ENCODE data around the gene PLEKHF1. TPM values are rescaled to one million over a fixed set of nuclear protein-coding genes. Genes with fewer than 3 reads are reported as not detected.
"Not testable (repeated sequence)": the region's sequence is repeated elsewhere in the genome, so short reads cannot be mapped to it uniquely, and the experiment has no call there.

The PLEKHF1 gene
- total and polyA plus RNA-seq, 7 donors, result 1.2 to 34.6 (median 19.4) TPM

DNA sequence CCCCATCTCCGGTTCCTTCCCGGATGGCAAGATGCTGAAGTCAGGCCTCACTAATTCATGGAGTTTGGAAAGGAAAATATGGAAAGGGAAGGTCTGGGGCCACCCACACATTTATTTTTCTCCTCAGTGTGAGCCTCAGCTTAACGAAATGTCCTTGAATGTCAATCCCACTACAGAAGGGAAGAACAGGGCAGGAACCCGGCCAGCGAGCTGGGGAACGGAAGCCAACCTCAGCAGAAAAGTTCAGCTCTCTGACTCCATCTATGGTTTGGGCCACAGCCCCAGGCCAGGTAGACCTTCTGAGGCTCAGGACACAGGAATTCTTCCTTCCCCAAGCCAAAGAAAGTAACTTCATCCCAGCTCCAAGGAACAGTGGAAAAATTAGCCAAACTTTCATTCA lies 41.4 kb downstream of the PLEKHF1 start:
- peaks cover 0 to 15% (median 0%) of the 10 kb centered on the region in 4 donors for H3K4me1 ChIP-seq
- WGBS, 2 donors, result 95 to 96% methylated on average over 6 of the region's 6 CpGs

DNA sequence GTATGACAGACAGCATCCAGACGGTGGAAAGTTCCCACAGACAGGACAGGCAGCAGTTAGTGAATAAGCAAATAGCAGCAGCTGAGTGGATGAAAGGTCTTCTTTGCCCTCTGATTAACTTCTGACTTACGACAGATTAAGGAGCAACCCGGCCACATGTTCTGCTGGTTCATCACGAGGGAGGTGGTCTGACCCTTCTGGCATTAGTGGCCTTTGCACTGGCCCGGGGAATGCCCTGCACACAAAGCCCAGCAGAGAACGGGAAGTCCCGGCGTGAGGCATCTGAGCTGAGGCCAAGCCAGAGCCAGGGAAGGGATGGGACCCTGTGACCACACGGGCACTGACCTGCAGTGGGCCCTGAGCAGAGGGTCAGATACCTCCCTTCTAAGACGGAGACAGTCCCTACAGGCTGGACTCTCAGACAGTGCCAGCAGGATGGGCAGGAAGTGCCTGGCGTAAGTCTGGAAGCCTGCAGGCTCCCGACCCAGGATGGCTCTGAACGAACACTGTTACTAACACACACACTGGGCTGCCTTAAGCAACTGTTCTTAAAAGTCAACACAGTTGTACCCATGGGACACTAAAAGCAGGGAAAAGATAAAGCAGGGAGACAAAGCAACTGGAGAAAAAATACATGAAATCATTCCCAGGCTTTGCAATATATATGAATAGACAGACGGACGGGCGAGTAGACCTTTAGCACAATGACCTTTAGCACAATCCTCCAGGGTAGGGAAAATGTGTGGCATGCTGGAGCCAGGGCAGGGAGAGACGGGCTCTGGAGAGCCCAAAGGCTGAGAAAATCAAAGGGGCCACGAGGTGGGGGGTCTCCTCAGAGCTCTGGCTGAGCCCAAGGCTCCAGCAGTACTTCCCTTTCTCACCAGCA lies 43.5 kb downstream of the PLEKHF1 start:
- Histone ChIP-seq H3K27ac (no peak overlapping the region), H3K9me3 (no peaks in the 10 kb centered on the region), H3K36me3 (peaks cover 0 to 53% (median 6%) of the 10 kb centered on the region in 4 donors), H3K4me1 (peaks cover 0 to 33% (median 15%) of the 10 kb centered on the region in 4 donors), H3K27me3 (no peaks in the 10 kb centered on the region), H3K4me3 (no peak overlapping the region)
- intact Hi-C loops (cut with DNase I), result no loop called here
- TF ChIP-seq, protein P1, sequence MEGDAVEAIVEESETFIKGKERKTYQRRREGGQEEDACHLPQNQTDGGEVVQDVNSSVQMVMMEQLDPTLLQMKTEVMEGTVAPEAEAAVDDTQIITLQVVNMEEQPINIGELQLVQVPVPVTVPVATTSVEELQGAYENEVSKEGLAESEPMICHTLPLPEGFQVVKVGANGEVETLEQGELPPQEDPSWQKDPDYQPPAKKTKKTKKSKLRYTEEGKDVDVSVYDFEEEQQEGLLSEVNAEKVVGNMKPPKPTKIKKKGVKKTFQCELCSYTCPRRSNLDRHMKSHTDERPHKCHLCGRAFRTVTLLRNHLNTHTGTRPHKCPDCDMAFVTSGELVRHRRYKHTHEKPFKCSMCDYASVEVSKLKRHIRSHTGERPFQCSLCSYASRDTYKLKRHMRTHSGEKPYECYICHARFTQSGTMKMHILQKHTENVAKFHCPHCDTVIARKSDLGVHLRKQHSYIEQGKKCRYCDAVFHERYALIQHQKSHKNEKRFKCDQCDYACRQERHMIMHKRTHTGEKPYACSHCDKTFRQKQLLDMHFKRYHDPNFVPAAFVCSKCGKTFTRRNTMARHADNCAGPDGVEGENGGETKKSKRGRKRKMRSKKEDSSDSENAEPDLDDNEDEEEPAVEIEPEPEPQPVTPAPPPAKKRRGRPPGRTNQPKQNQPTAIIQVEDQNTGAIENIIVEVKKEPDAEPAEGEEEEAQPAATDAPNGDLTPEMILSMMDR (IDR thresholded peaks at IDR 0.05), result no peak
- TF ChIP-seq POLR2AphosphoS5 (IDR thresholded peaks at IDR 0.05), result no peak
- no peak for TF ChIP-seq EP300 (IDR thresholded peaks at IDR 0.05)
- no peak for TF ChIP-seq POLR2A (IDR thresholded peaks at IDR 0.05)
- no peak for DNase-seq
- WGBS, 2 donors, result 20 to 69% methylated on average over 18 of the region's 18 CpGs

More for the DNA sequence above, 41.4 kb downstream of the PLEKHF1 start:
- intact Hi-C loops (cut with DNase I), result no loop called here
- Histone ChIP-seq H3K9me3 (no peaks in the 10 kb centered on the region), H3K36me3 (peaks cover 3 to 61% (median 15%) of the 10 kb centered on the region in 4 donors), H3K27ac (no peak overlapping the region), H3K4me3 (no peak overlapping the region), H3K27me3 (no peaks in the 10 kb centered on the region)
- TF ChIP-seq EP300 (IDR thresholded peaks at IDR 0.05), result no peak
- TF ChIP-seq POLR2A (IDR thresholded peaks at IDR 0.05), result no peak
- TF ChIP-seq POLR2AphosphoS5 (IDR thresholded peaks at IDR 0.05), result no peak
- TF ChIP-seq, protein P1 (IDR thresholded peaks at IDR 0.05), result no peak
- DNase-seq, result no peak

DNA sequence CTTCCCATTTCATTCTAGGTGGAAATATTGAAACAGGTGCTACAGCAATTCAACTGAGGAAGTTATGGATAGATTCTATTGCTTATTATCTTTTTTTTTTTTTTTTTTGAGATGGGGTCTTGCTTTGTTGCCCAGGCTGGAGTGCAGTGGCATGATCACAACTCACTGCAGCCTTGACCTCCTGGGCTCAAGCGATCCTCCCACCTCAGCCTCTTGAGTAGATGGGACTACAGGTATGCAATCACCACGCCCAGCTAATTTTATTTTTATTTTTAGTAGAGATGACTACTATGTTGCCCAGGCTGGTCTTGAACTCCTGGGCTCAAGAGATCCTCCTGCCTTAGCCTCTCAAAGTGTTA lies 44.2 kb downstream of the PLEKHF1 start:
- H3K9me3 ChIP-seq; DNase-seq; H3K27ac ChIP-seq; H3K27me3 ChIP-seq; H3K4me3 ChIP-seq; intact Hi-C loops (cut with DNase I): not testable (repeated sequence)
- Histone ChIP-seq H3K36me3 (peaks cover 0 to 46% (median 5%) of the 10 kb centered on the region in 4 donors), H3K4me1 (peaks cover 0 to 39% (median 21%) of the 10 kb centered on the region in 4 donors)
- 75 to 96% methylated on average over 2 of the region's 2 CpGs for WGBS, 2 donors

DNA sequence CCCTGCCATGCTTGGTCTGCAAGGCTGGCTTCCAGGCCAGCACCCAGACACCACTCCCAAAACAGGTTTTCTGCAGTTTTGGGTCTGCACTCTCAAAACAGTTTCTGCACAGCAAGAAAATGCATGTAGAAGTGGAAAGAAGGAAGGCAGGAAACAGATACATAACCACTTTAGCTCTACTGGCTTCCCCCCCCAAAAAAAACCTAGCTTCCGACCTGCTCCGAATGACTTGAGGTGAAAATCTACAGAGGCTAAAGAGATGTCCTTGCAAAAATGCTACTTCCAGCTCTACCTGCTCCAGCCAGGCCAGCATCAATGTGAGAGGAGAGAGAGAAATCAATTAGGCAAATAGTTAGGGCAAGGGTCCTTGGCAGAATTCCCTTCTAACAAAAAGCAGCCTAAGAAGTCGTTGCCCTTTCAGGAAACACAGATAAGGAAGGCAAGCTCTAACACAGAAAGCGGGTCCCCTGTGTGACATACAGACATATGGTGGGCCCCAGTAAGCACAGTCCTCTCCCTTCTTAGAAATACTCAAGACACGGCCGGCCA lies 46.4 kb downstream of the PLEKHF1 start:
- Histone ChIP-seq H3K4me1 (peaks cover 0 to 56% (median 33%) of the 10 kb centered on the region in 4 donors), H3K27ac (no peak overlapping the region), H3K36me3 (peaks cover 0 to 24% (median 4%) of the 10 kb centered on the region in 4 donors), H3K4me3 (no peak overlapping the region), H3K27me3 (no peaks in the 10 kb centered on the region), H3K9me3 (no peaks in the 10 kb centered on the region)
- TF ChIP-seq, protein P1 (IDR thresholded peaks at IDR 0.05), result no peak
- TF ChIP-seq POLR2AphosphoS5 (IDR thresholded peaks at IDR 0.05) (no peak), EP300 (IDR thresholded peaks at IDR 0.05) (no peak), POLR2A (IDR thresholded peaks at IDR 0.05) (no peak)
- no peak for DNase-seq
- intact Hi-C loops (cut with DNase I), result no loop called here
- WGBS, 2 donors, result 62 to 83% methylated on average over 6 of the region's 6 CpGs

DNA sequence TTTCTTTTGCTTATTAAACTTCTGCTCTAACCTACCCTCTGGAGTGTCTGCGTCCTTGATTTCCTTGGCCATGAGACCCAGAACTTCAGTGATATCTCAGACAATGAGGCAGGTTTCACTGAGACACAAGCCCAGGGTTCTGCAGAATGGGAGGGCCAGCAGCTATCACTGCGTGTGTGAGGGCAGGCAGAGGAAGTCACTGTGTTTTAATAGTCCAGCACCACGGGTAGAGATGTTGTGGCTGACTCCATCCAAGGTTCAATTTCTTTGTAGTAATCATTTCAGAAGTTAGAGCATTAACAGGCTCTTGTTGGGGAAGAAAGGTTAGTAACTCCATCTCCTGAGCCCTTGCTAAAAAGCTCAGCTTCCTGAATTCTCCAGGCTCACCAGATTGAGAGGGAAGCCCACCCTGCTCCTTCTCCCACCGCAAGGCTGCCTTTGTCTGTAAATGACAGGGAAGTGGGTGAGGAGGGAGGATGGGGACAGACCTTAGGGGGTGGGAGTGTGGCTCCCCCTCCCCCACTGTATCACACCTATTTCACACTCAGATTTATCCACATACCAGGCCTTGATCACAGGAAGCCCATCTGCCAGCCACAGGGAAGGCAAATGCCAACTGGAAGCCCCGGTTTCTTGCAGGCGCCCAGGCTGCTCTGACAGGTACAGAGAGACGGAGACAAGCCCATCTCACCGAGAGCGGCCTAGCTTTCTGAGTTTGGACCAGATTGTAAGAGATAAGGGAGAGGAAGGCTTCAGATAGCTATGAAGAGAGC lies 47.7 kb downstream of the PLEKHF1 start:
- peak overlapping the region in 1 of 4 donors; percentile 90 for H3K27ac ChIP-seq
- no peak overlapping the region for H3K4me3 ChIP-seq
- TF ChIP-seq, protein P1 (IDR thresholded peaks at IDR 0.05), result no peak
- no peak for TF ChIP-seq EP300 (IDR thresholded peaks at IDR 0.05)
- no peak for TF ChIP-seq POLR2AphosphoS5 (IDR thresholded peaks at IDR 0.05)
- no peak for TF ChIP-seq POLR2A (IDR thresholded peaks at IDR 0.05)
- H3K9me3 ChIP-seq, result no peaks in the 10 kb centered on the region
- H3K4me1 ChIP-seq, result peaks cover 0 to 59% (median 34%) of the 10 kb centered on the region in 4 donors
- H3K36me3 ChIP-seq, result peaks cover 0 to 11% (median 0%) of the 10 kb centered on the region in 4 donors
- H3K27me3 ChIP-seq, result no peaks in the 10 kb centered on the region
- intact Hi-C loops (cut with DNase I), result no loop called here
- no peak for DNase-seq
- WGBS, 2 donors, result 74 to 79% methylated on average over 9 of the region's 9 CpGs
